GM21723 (cell line): ENCODE data around the gene SLC9A7.
A peak's percentile ranks its signal among the peaks of the same experiment; 100 is the strongest.

Experiments
- ATAC-seq: cut with Tn5 transposase; IDR thresholded peaks from one replicate; pipeline ENCODE4 v1.9.1; 2021; ENCODE audit warnings: mild to moderate bottlenecking, moderate library complexity; ENCODE audit not compliant: unreplicated experiment

The SLC9A7 gene

GRCh38 chrX:46707274-46707965 is 51.5 kb downstream of the SLC9A7 start:
- ATAC-seq, result no peak

GRCh38 chrX:46704767-46705386 is 54.0 kb downstream of the SLC9A7 start:
- ATAC-seq, result peak; percentile 95

- no peak for ATAC-seq
Observed at GRCh38 chrX:46703980-46704379, 54.9 kb downstream of the SLC9A7 start.

GRCh38 chrX:46698691-46699090 is 60.2 kb downstream of the SLC9A7 start:
- ATAC-seq, result no peak

GRCh38 chrX:46695491-46695890 is 63.4 kb downstream of the SLC9A7 start:
- no peak for ATAC-seq

GRCh38 chrX:46694549-46694948 is 64.4 kb downstream of the SLC9A7 start:
- no peak for ATAC-seq

GRCh38 chrX:46693149-46693548 is 65.8 kb downstream of the SLC9A7 start:
- peak; percentile 73 for ATAC-seq

- no peak for ATAC-seq
Observed at GRCh38 chrX:46690818-46691217, 68.1 kb downstream of the SLC9A7 start.

GRCh38 chrX:46687619-46688018 is 71.3 kb downstream of the SLC9A7 start:
- no peak for ATAC-seq

- ATAC-seq, result peak; percentile 71
Observed at GRCh38 chrX:46686003-46686645, 72.8 kb downstream of the SLC9A7 start.

- ATAC-seq, result peak; percentile 44
Observed at GRCh38 chrX:46683048-46683447, 75.9 kb downstream of the SLC9A7 start.

- no peak for ATAC-seq
Observed at GRCh38 chrX:46681849-46682248, 77.1 kb downstream of the SLC9A7 start.

- ATAC-seq, result no peak
Observed at GRCh38 chrX:46678232-46678631, 80.7 kb downstream of the SLC9A7 start.

- no peak for ATAC-seq
Observed at GRCh38 chrX:46676399-46677356, 82.2 kb downstream of the SLC9A7 start.

- no peak for ATAC-seq
Observed at GRCh38 chrX:46673620-46674359, 85.1 kb downstream of the SLC9A7 start.

GRCh38 chrX:46670316-46670715 is 88.6 kb downstream of the SLC9A7 start:
- ATAC-seq, result no peak

- no peak for ATAC-seq
Observed at GRCh38 chrX:46666831-46667230, 92.1 kb downstream of the SLC9A7 start.

GRCh38 chrX:46665232-46666152 is 93.4 kb downstream of the SLC9A7 start:
- ATAC-seq, result no peak
